Cardiac muscle cell (in vitro differentiated cells and primary cell): Measurements from ENCODE around the gene RAB8A. TPM values are rescaled to one million over a fixed set of nuclear protein-coding genes. Genes with fewer than 3 reads are reported as not detected.
A peak's percentile ranks its signal among the peaks of the same experiment; 100 is the strongest.

ENCODE experiments used
- DNase-seq, 2 donors: peaks; one replicate each; pipeline versions ENCODE4 v3.0.0 to v3.0.0-alpha.2; 2010 to 2017; ENCODE audit warnings: low read depth in 1 of 2, low spot score in 1 of 2
- H3K27ac ChIP-seq: fragments of 200-600 bp; sonication (generic); 2 replicates; pipeline ENCODE4 v1.5.1; 2016
- H3K27me3 ChIP-seq: fragments of 200-600 bp; sonication (generic); 2 replicates; pipeline ENCODE4 v1.6.0; 2016; ENCODE audit warnings: control low read depth
- H3K36me3 ChIP-seq: fragments of 200-600 bp; sonication (generic); 2 replicates; pipeline ENCODE4 v1.5.1; 2016; ENCODE audit warnings: control low read depth
- H3K4me1 ChIP-seq: fragments of 200-600 bp; sonication (generic); 2 replicates; pipeline ENCODE4 v1.8.1; 2017; ENCODE audit warnings: low read depth, mild to moderate bottlenecking, mixed run types
- H3K4me3 ChIP-seq: fragments of 200-600 bp; sonication (generic); 2 replicates; pipeline ENCODE4 v1.5.1; 2016; ENCODE audit warnings: mild to moderate bottlenecking
- H3K9me3 ChIP-seq: fragments of 200-600 bp; sonication (generic); 2 replicates; pipeline ENCODE4 v1.5.1; 2017; ENCODE audit warnings: low read depth, mild to moderate bottlenecking, control low read depth
- CTCF ChIP-seq: IDR thresholded peaks from 2 replicates; pipeline ENCODE4 v1.5.1; 2012; ENCODE audit warnings: low read depth, mild to moderate bottlenecking, low read length
- polyA plus RNA-seq: library from polyadenylated mRNA; unstranded; fragments of >200 nt; fragmentation: Nextera tagmentation; extraction: Ambion mirVana; gene quantifications from 2 replicates; pipeline ENCODE4 v1.2.1, GENCODE V29; 2016
- total RNA-seq: library from RNA; depleted of rRNA; stranded (reverse); fragments of >200 nt; gene quantifications from 2 replicates; pipeline ENCODE4 v1.2.3, GENCODE V29; 2016

Gene RAB8A
- total RNA-seq (38.2 and 52.0 TPM in 2 replicates), polyA plus RNA-seq (87.3 and 93.8 TPM in 2 replicates)

GRCh38 chr19:16111160-16111908 is at the start of gene RAB8A:
TSS of gene RAB8A (plus strand) at chr19:16111889. CDS start at chr19:16111902, 13 bp downstream.
- Histone ChIP-seq H3K27me3 (no peaks in the 10 kb centered on the region), H3K4me3 (peak within 1 kb of the TSS; percentile 90), H3K27ac (peak within 1 kb of the TSS; percentile 95), H3K9me3 (no peaks in the 10 kb centered on the region), H3K36me3 (no peaks in the 10 kb centered on the region), H3K4me1 (peaks cover 10% of the 10 kb centered on the region)
- peak; percentile 78 for TF ChIP-seq CTCF
- peak; percentile 100 for DNase-seq

- no peaks in the 10 kb centered on the region for H3K36me3 ChIP-seq
- DNase-seq, result no peak
- TF ChIP-seq CTCF, result no peak
- H3K27ac ChIP-seq, result no peak overlapping the region
- no peak overlapping the region for H3K4me3 ChIP-seq
- no peaks in the 10 kb centered on the region for H3K4me1 ChIP-seq
- no peaks in the 10 kb centered on the region for H3K27me3 ChIP-seq
- H3K9me3 ChIP-seq, result no peaks in the 10 kb centered on the region
Measured at GRCh38 chr19:16061943-16062342, 49.7 kb upstream of the RAB8A start.

- TF ChIP-seq CTCF, result peak; percentile 96
- Histone ChIP-seq H3K27ac (no peak overlapping the region), H3K4me3 (no peak overlapping the region), H3K36me3 (no peaks in the 10 kb centered on the region), H3K4me1 (no peaks in the 10 kb centered on the region), H3K27me3 (no peaks in the 10 kb centered on the region), H3K9me3 (no peaks in the 10 kb centered on the region)
- DNase-seq, result peak; percentile 41 to 56
Measured at GRCh38 chr19:16062789-16063188, 48.9 kb upstream of the RAB8A start.

- no peak for TF ChIP-seq CTCF
- DNase-seq, result no peak
- Histone ChIP-seq H3K27me3 (no peaks in the 10 kb centered on the region), H3K4me1 (no peaks in the 10 kb centered on the region), H3K27ac (no peak overlapping the region), H3K4me3 (no peak overlapping the region), H3K9me3 (no peaks in the 10 kb centered on the region), H3K36me3 (no peaks in the 10 kb centered on the region)
Measured at GRCh38 chr19:16064209-16064889, 47.3 kb upstream of the RAB8A start.

- no peak overlapping the region for H3K27ac ChIP-seq
- no peak for TF ChIP-seq CTCF
- no peaks in the 10 kb centered on the region for H3K4me1 ChIP-seq
- no peak overlapping the region for H3K4me3 ChIP-seq
- no peaks in the 10 kb centered on the region for H3K36me3 ChIP-seq
- DNase-seq, result peak in 1 of 2 donors; percentile 82
- H3K9me3 ChIP-seq, result no peaks in the 10 kb centered on the region
- no peaks in the 10 kb centered on the region for H3K27me3 ChIP-seq
Measured at GRCh38 chr19:16066611-16067104, 45.0 kb upstream of the RAB8A start.
